ENCODE measurements around the gene TUBB2B.

DNA sequence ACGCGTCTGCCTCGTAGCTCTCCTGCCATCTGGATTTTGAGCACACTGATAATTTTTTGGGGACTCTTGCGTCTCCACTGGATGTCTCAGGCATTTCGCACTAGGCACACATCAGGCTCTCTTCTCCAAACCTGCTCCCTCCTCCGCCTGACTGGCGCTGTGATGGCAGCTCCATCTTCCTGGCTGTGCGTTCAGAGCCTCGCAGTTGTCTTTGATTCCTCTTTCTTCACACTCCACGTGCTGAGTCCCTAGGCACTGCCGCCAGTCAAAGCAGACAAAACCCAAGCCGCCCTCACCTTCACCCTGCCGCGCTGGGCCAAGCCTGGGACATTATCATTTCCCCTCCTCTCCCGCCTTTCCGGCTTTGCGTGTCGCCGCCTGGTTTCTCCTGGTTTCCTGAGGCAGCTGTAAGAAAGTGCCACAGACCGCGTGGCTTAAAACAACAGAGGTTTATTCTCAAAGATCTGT is 32.1 kb upstream of the TUBB2B start:
- TF ChIP-seq, protein P1, sequence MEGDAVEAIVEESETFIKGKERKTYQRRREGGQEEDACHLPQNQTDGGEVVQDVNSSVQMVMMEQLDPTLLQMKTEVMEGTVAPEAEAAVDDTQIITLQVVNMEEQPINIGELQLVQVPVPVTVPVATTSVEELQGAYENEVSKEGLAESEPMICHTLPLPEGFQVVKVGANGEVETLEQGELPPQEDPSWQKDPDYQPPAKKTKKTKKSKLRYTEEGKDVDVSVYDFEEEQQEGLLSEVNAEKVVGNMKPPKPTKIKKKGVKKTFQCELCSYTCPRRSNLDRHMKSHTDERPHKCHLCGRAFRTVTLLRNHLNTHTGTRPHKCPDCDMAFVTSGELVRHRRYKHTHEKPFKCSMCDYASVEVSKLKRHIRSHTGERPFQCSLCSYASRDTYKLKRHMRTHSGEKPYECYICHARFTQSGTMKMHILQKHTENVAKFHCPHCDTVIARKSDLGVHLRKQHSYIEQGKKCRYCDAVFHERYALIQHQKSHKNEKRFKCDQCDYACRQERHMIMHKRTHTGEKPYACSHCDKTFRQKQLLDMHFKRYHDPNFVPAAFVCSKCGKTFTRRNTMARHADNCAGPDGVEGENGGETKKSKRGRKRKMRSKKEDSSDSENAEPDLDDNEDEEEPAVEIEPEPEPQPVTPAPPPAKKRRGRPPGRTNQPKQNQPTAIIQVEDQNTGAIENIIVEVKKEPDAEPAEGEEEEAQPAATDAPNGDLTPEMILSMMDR (IDR thresholded peaks at IDR 0.05): no peak
- TF ChIP-seq POLR2AphosphoS5 (IDR thresholded peaks at IDR 0.05) (no peak), EP300 (IDR thresholded peaks at IDR 0.05) (no peak), POLR2A (IDR thresholded peaks at IDR 0.05) (no peak)

Measured in upper lobe of left lung (tissue), 4 donors.